Colonic mucosa (tissue), 4 donors: ENCODE results near the gene CDC40. TPM values are rescaled to one million over a fixed set of nuclear protein-coding genes. Genes with fewer than 3 reads are reported as not detected.
"Not testable (repeated sequence)": the region's sequence is repeated elsewhere in the genome, so short reads cannot be mapped to it uniquely, and the experiment has no call there.

ENCODE experiments used
- DNase-seq: peaks from one replicate; pipeline ENCODE4 v3.0.0-alpha.2; 2020
- H3K27ac ChIP-seq: fragments of 200-600 bp; one replicate; pipeline ENCODE4 v1.8.0; 2021
- H3K27me3 ChIP-seq: fragments of 200-600 bp; one replicate; pipeline ENCODE4 v1.8.0; 2021
- H3K36me3 ChIP-seq: fragments of 200-600 bp; one replicate; pipeline ENCODE4 v1.8.0; 2021
- H3K4me1 ChIP-seq: fragments of 200-600 bp; one replicate; pipeline ENCODE4 v1.8.0; 2021; ENCODE audit warnings: mild to moderate bottlenecking
- H3K4me3 ChIP-seq: fragments of 200-600 bp; one replicate; pipeline ENCODE4 v1.8.0; 2021
- H3K9ac ChIP-seq, 2 donors: one replicate each; pipeline ENCODE4 v1.7.0; 2013; ENCODE audit warnings: control low read depth in 2 of 2, low read depth in 2 of 2, low read length in 2 of 2
- H3K9me3 ChIP-seq: fragments of 200-600 bp; one replicate; pipeline ENCODE4 v1.8.0; 2021
- CTCF ChIP-seq: fragments of 200-600 bp; IDR thresholded peaks from one replicate; pipeline ENCODE4 v1.8.0; 2022; ENCODE audit warnings: antibody characterized with exemption, mild to moderate bottlenecking
- intact Hi-C: fragments of 100-400 bp; cut with DNase I; formaldehyde crosslinking; loops from one replicate; pipeline ENCODE4 v1.14.1; 2022
- total RNA-seq, 2 donors: library from RNA; stranded (reverse); fragmentation: NEBNext Ultra II Directional in 1 of 2; extraction: Animal tissue kit (Norgen Biotek cat#: 25700) in 1 of 2; gene quantifications; one replicate each; pipeline ENCODE4 v1.2.1, GENCODE V29; 2021
- donor health status: healthy.
- donor health status: DM: no; HTN: no; CAD: no.
- donor health status: DM: no; HTN: no; CAD: no.

CDC40 gene
- total RNA-seq, 2 donors from 2014 or later: 18.6 to 22.0 TPM

- Histone ChIP-seq H3K9me3 (no peaks in the 10 kb centered on the region), H3K27me3 (no peaks in the 10 kb centered on the region), H3K27ac (no peak overlapping the region), H3K4me3 (no peak overlapping the region), H3K9ac (no peak overlapping the region), H3K4me1 (no peaks in the 10 kb centered on the region), H3K36me3 (no peaks in the 10 kb centered on the region)
- intact Hi-C loops: no loop called here
- DNase-seq: no peak
- TF ChIP-seq CTCF: no peak
Observed at GRCh38 chr6:110256366-110256765, 76.1 kb downstream of the CDC40 start.

GRCh38 chr6:110265273-110265672 is 85.0 kb downstream of the CDC40 start:
- no peaks in the 10 kb centered on the region for H3K4me1 ChIP-seq
- no peaks in the 10 kb centered on the region for H3K36me3 ChIP-seq
- no peak for DNase-seq
- H3K9me3 ChIP-seq: no peaks in the 10 kb centered on the region
- H3K27ac ChIP-seq: no peak overlapping the region
- intact Hi-C loops: no loop called here
- TF ChIP-seq CTCF: no peak
- no peaks in the 10 kb centered on the region for H3K27me3 ChIP-seq
- no peak overlapping the region for H3K9ac ChIP-seq
- H3K4me3 ChIP-seq: no peak overlapping the region

GRCh38 chr6:110266996-110267395 is 86.8 kb downstream of the CDC40 start:
- Histone ChIP-seq H3K9me3 (no peaks in the 10 kb centered on the region), H3K4me3 (no peak overlapping the region), H3K9ac (no peak overlapping the region), H3K4me1 (no peaks in the 10 kb centered on the region), H3K36me3 (no peaks in the 10 kb centered on the region), H3K27ac (no peak overlapping the region), H3K27me3 (no peaks in the 10 kb centered on the region)
- TF ChIP-seq CTCF: no peak
- DNase-seq: no peak
- intact Hi-C loops: no loop called here

GRCh38 chr6:110269623-110270022 is 89.4 kb downstream of the CDC40 start:
- Histone ChIP-seq H3K9ac (no peak overlapping the region), H3K27me3 (no peaks in the 10 kb centered on the region), H3K4me1 (no peaks in the 10 kb centered on the region), H3K4me3 (no peak overlapping the region), H3K9me3 (no peaks in the 10 kb centered on the region), H3K27ac (no peak overlapping the region), H3K36me3 (no peaks in the 10 kb centered on the region)
- intact Hi-C loops: no loop called here
- no peak for DNase-seq
- TF ChIP-seq CTCF: no peak

GRCh38 chr6:110270165-110270564 is 89.9 kb downstream of the CDC40 start:
- H3K4me3 ChIP-seq: no peak overlapping the region
- H3K4me1 ChIP-seq: no peaks in the 10 kb centered on the region
- H3K36me3 ChIP-seq: no peaks in the 10 kb centered on the region
- no peak for TF ChIP-seq CTCF
- H3K9me3 ChIP-seq: no peaks in the 10 kb centered on the region
- H3K27me3 ChIP-seq: no peaks in the 10 kb centered on the region
- intact Hi-C loops: no loop called here
- H3K9ac ChIP-seq: no peak overlapping the region
- no peak for DNase-seq
- H3K27ac ChIP-seq: no peak overlapping the region

- Histone ChIP-seq H3K27ac (no peak overlapping the region), H3K9me3 (no peaks in the 10 kb centered on the region), H3K9ac (no peak overlapping the region), H3K36me3 (no peaks in the 10 kb centered on the region), H3K27me3 (no peaks in the 10 kb centered on the region), H3K4me3 (no peak overlapping the region), H3K4me1 (no peaks in the 10 kb centered on the region)
- no peak for DNase-seq
- no peak for TF ChIP-seq CTCF
- intact Hi-C loops: no loop called here
Observed at GRCh38 chr6:110271732-110272022, 91.5 kb downstream of the CDC40 start.

- intact Hi-C loops, H3K27ac ChIP-seq, H3K27me3 ChIP-seq, H3K4me3 ChIP-seq, H3K9ac ChIP-seq, H3K9me3 ChIP-seq, H3K4me1 ChIP-seq, H3K36me3 ChIP-seq, DNase-seq: not testable (repeated sequence)
Observed at GRCh38 chr6:110272781-110273180, 92.6 kb downstream of the CDC40 start.
